H1 (cell line): ENCODE measurements around the gene NUDT3. TPM values are rescaled to one million over a fixed set of nuclear protein-coding genes. Genes with fewer than 3 reads are reported as not detected.

Experiments
- ATF2 ChIP-seq: IDR thresholded peaks from 2 replicates; pipeline ENCODE4 v1.6.1; 2012; ENCODE audit warnings: low read length, inconsistent platforms
- CBX5 ChIP-seq: fragments of 300-800, 300-1000 bp; sonication (generic); IDR thresholded peaks from 2 replicates; pipeline ENCODE4 v1.7.1; 2016; ENCODE audit warnings: antibody characterized with exemption, low read length, low read depth
- CBX8 ChIP-seq: fragments of 300-800, 300-1000 bp; sonication (generic); IDR thresholded peaks from 2 replicates; pipeline ENCODE4 v1.7.1; 2016; ENCODE audit warnings: low read depth, low read length, borderline replicate concordance
- CHD7 ChIP-seq: fragments of 300-600 bp; sonication (generic); IDR thresholded peaks from 2 replicates; pipeline ENCODE4 v1.7.1; 2012; ENCODE audit warnings: low read length, moderate library complexity, mild to moderate bottlenecking, inconsistent platforms; ENCODE audit not compliant: insufficient replicate concordance
- KDM4A ChIP-seq: IDR thresholded peaks from one replicate; pipeline ENCODE4 v1.7.1; 2012; ENCODE audit warnings: low read depth, mild to moderate bottlenecking, moderate library complexity, low read length, inconsistent platforms; ENCODE audit not compliant: severe bottlenecking
- PHF8 ChIP-seq: fragments of 200-600 bp; sonication (generic); conservative IDR thresholded peaks from 2 replicates; pipeline ENCODE4 v1.7.1; 2012; ENCODE audit warnings: low read depth, mild to moderate bottlenecking, inconsistent platforms, low read length, moderate library complexity
- POU5F1 ChIP-seq: IDR thresholded peaks from 2 replicates; pipeline ENCODE4 v1.6.1; 2011; ENCODE audit warnings: low read depth, mild to moderate bottlenecking, low read length, moderate library complexity
- SAP30 ChIP-seq: fragments of 300-600 bp; sonication (generic); IDR thresholded peaks from 2 replicates; pipeline ENCODE4 v1.7.1; 2012; ENCODE audit warnings: low read length, moderate library complexity, mild to moderate bottlenecking, inconsistent platforms; ENCODE audit not compliant: insufficient read depth, insufficient replicate concordance
- TAF1 ChIP-seq: IDR thresholded peaks from 2 replicates; pipeline ENCODE4 v1.6.1; 2011; ENCODE audit warnings: mild to moderate bottlenecking, low read depth, low read length
- polyA plus RNA-seq, 7 experiments: library from polyadenylated mRNA; depleted of rRNA in 3 of 7; stranded (reverse) in 5 of 7; unstranded in 2 of 7; fragments of >200 nt in 5 of 7; fragments of 200-250 nt in 2 of 7; gene quantifications; 1 replicate in 5 of 7; 2 replicates in 1 of 7; 4 replicates in 1 of 7; pipeline versions ENCODE4 v1.2.1 to v1.2.3, GENCODE V29; 2011 to 2013; ENCODE audit warnings: missing spikeins in 2 of 7, mixed read lengths in 2 of 7
- total RNA-seq: library from RNA; stranded (reverse); fragmentation: NEBNext Ultra II Directional; extraction: Animal tissue kit (Norgen Biotek cat#: 25700); gene quantifications from 2 replicates; pipeline ENCODE4 v1.2.1, GENCODE V29; 2021

Gene NUDT3
- total and polyA plus RNA-seq, 2 of the 8 experiments (the other 6 are each of a cell fraction or from before 2014, with no cell fraction given), result 14.1 to 36.9 TPM

GRCh38 chr6:34315780-34316179, 76.7 kb downstream of the NUDT3 start (continued):
- TF ChIP-seq CHD7, result no peak
- TF ChIP-seq PHF8, result no peak
- no peak for TF ChIP-seq TAF1
- TF ChIP-seq SAP30, result no peak
- TF ChIP-seq POU5F1, result no peak
- no peak for TF ChIP-seq CBX5
- TF ChIP-seq ATF2, result no peak
- TF ChIP-seq CBX8, result no peak
- TF ChIP-seq KDM4A, result no peak
